C1 segment of cervical spinal cord (tissue), 14 donors: ENCODE measurements around the gene PDZRN3.

Experiments
- DNase-seq, 14 donors: peaks; one replicate each; lab custom pipeline; 2025; lab: John Stamatoyannopoulos, UW

PDZRN3 gene

DNA sequence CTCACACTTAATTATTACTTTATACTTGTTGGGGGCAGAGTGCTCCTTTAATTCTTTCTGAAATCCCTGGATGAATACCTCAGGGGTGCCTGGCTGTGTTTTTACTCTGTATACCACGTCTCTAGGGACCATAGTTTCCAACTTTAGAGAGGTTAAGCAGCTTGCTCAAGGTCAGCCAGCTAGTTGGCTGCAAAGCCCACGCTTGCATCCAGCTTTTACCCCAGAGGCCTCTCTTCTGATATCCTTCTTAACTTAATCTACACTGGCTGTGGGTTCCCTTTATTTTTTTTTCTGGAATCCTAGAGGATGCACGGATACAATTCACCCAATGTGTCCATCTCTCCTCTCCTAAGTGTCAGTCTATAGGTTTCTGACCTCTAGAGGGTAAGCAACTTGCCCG lies 1.4 kb downstream of the PDZRN3 start:
- no peak for DNase-seq

DNA sequence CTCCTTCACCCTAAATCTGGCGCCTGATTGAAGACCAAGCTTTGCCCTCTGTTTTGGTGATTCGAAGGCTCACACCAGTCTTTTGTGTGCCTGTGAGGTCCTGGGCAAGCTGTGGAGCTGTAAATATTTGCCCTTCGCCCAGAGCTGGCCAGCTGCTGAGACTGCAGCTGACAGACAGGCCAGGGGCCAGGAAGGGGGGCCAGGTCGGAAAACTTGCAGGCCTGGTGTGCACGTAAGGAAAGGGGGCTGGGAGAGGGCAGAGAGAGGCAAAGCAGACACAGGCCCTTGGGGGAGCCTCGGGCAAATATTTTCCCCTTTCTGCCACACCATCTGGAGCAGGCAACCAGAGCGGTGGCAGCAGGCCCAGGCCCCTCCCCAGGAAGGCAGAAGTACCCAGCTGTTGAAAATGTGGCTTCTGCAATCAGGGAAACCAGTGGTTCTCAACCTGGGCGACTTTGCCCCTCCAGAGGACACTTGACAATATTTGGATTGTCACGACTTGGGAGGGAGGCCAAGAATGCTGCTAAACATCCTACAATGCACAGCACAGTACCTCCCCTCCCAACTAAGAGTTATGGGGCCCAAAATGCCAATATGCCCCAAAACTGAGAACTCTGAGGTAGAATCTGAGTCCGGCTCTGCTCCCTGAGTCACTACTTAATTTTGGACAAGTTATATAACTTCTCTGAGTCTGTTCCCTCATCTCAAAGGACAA lies 2.5 kb downstream of the PDZRN3 start:
- peak in 6 of 14 donors; percentile 6 to 18 (median 10) for DNase-seq

GRCh38 chr3:73621388-73621787 lies 3.4 kb downstream of the PDZRN3 start:
- DNase-seq, result peak in 5 of 14 donors; percentile 9 to 20 (median 14)

GRCh38 chr3:73618461-73618860 lies 6.3 kb downstream of the PDZRN3 start:
- DNase-seq, result no peak

DNA sequence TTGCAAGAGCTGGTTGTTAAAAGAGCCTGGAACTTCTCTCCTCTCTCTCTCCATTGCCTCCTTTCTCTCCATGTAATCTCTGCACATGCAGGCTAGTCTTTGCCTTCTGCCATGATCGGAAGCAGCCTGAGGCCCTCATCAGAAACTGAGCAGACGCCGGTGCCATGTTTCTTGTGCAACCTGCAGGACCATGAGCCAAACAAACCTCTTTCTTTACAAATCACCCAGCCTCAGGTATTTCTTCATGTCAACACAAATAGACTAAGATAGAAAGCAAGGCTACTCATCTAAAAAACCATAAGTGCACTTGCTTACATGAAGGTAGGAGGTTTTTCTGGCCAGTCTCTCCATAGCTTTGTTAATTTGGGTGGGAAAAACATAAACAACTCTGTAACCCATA lies 8.7 kb downstream of the PDZRN3 start:
- DNase-seq, result no peak

DNA sequence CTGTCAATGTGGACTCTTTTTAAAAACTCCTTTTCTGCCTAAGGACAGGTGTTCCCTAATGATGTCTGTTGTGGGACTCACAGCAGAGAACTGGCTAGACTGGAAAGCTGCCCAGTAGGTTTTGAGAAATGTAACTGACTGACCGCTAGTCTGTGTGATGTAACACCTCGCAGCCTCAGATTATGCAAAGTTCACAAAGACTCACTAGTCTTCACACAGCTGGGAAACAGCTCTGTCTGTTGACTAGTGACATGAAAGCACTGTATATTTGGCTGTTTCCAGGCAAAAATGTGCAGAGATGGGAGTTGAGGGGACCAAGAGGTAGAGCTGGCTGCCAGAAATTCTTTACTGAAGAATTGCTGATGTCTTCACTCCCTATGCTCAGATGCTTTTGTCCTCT lies 10.3 kb downstream of the PDZRN3 start:
- peak in 1 of 14 donors; percentile 8 for DNase-seq

DNA sequence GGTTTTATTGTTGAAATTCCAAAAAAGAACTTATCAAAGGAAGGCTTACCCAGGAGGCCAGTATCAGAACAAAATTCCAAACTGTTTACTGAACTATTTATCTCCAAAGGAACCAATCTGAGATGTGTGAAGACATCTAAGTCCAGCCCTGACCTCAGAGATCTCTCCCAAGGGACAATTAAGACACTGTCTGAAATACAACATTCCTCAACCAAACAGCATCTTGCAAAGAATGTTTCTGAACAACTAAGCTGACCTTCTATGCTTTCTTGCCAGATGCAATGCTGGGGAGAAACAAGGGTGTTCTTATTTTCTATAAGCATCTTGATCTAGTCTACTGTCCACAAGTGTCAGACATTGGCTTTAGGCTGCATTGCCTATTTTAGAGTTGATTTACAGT lies 13.6 kb downstream of the PDZRN3 start:
- DNase-seq, result no peak

GRCh38 chr3:73610493-73610892 lies 14.2 kb downstream of the PDZRN3 start:
- no peak for DNase-seq

DNA sequence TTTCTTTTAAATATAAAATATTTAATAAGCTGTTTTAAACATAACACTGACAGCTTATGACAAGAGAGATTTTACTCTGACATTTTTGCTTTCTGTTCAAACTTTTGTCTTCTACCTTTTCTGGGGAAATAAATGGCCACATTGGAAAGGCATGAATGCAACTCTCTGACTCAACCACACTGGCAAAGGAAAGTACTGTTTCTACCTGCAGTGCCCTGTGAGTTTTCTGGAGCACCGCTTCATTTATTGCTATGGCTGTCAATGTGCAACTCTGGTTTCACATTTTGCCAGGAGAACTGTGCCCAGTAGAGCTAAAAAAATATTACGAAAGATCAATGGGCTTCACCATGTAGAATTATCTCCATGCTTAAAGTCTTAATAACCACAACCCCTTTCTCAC lies 15.1 kb downstream of the PDZRN3 start:
- no peak for DNase-seq

DNA sequence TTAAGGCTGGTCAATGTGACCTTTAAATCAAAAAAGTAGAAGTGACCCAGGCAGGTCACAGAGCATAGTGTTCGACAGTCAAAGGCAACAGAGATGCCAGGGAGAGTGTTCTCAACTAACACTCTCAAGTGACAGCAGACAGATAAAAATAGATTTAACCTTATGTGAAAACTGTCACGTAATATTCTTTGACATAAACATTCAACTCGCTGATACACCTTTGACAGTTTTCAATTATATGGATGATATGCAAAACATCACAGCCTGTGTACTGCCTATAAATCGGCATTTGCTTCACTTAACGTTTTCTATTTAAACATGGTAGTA lies 15.5 kb downstream of the PDZRN3 start:
- DNase-seq, result no peak

GRCh38 chr3:73608456-73609314 lies 16.1 kb downstream of the PDZRN3 start:
- no peak for DNase-seq

- no peak for DNase-seq
Observed at GRCh38 chr3:73605861-73606260, 18.9 kb downstream of the PDZRN3 start.

DNA sequence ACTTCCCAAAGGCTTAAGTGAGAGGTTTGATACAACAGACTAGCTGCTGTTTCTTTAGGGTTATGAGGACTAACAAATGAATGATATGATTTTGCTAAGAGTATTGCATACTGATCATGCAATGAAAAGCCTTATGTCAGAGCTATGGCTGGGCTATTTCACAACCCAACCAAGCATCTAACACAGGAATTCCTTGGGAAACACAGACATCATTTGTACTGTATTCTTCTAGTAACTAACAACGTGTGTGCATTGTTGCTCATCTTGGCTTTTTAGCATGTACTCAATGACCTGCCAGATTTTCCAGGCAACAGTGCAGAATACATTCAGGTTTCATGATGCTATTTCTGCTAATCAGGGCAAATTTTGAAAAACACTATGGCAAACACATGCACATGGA lies 19.3 kb downstream of the PDZRN3 start:
- DNase-seq, result no peak

GRCh38 chr3:73604451-73604850 lies 20.3 kb downstream of the PDZRN3 start:
- no peak for DNase-seq

DNA sequence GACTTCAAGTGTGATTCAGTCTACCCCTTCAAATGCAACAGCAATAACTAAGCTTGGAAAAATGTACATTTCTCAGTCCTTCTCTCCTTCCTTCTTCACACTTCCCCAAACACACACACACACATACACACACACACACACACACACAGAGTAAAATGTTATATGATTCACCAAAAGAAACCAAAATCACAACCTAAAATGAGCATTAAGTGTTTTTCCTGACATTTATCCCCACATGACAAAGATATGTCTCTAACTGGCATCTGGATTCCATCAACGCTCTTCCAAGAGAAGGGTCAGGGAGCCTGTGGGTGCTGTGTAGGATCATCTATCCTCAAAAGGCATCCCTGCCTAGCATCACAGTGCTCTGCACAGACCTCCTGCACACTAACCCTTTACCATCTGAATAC lies 21.0 kb downstream of the PDZRN3 start:
- DNase-seq, result no peak

GRCh38 chr3:73602170-73602569 lies 22.6 kb downstream of the PDZRN3 start:
- DNase-seq, result no peak

GRCh38 chr3:73601481-73601880 lies 23.3 kb downstream of the PDZRN3 start:
- no peak for DNase-seq

DNA sequence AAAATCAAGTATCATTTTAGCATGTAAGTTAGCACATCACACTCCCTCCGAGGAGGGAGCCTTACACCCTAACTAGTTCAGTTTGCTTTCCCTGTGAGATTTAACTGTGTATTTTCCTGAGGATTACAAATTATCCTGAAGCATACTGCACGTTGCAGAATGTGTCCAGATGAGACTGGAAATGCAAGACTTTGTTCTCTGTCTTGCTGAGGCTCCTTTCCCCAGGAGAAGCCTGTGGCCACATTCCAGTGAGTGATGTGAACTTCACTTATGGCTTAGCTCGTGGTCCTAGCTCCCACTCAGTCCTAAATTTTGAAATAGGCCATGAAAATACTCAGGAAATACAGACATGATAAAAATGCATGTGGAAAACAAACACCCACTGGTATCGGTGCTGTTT lies 23.7 kb downstream of the PDZRN3 start:
- DNase-seq, result no peak

DNA sequence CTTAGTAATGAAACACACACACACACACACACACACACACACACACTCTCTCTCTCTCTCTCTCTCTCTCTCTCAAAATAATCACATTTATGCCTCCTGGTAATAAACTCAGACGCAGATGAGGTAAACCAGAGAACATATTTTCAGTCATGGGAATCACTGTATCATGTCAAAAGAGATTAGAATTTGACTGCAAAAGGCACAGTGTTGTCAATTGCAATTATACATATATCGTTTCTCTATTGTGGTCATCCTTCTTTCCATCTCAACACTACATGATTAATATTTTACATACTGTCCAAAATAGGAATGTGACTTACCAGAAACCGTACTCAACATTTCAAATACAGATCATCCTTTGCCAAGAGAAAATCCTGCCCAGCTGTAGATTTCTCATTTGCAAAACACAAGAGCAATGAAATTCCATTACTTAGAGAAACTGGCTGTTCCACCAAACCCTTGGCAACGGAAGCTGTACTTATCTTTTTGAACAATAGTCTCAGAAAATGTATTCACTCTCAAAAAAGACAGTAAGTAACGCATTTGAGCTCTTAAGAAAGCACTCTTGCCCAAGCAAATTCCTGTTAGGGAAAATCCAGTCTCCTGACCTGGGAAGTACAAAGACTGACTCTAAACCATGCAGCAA lies 24.3 kb downstream of the PDZRN3 start:
- DNase-seq, result no peak

DNA sequence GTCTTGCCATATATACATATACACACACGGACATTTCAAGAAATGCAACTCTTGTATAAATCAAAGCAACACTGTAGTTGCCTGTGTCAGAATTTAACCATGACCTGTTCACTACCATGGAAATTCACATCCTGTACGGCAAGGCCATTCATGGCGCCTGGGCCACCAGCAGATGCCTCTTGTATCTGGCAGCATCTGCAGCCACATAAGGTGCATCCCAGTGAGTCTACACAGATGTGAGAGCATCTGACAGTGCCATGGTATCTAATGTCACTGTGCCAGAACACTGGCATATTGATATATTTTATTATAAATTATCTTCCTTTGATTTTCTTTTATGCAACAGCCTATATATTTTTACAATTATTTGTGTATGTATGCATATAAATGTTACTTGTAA lies 25.1 kb downstream of the PDZRN3 start:
- no peak for DNase-seq

- no peak for DNase-seq
Observed at GRCh38 chr3:73597476-73597875, 27.3 kb downstream of the PDZRN3 start.
